Measurements from ENCODE around the gene PIGB.

DNA sequence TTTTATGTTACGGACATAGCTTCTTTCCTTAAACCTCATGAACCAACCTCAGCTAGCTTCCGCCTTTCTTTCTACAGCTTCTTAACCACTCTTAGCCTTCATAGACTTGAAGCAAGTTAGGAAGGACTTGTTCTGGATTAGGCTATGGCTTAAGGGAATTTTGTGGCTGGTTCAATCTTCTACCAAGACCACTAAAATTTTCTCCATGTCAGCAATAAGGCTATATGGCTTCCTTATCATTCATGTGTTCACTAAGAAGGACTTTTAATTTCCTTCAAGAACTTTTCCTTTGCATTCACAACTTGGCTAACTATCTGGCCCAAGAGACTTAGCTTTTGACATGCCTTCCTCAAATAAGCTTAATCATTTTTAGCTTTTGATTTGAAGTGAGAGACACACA is 64.7 kb downstream of the PIGB start:
- TF ChIP-seq, protein P1, sequence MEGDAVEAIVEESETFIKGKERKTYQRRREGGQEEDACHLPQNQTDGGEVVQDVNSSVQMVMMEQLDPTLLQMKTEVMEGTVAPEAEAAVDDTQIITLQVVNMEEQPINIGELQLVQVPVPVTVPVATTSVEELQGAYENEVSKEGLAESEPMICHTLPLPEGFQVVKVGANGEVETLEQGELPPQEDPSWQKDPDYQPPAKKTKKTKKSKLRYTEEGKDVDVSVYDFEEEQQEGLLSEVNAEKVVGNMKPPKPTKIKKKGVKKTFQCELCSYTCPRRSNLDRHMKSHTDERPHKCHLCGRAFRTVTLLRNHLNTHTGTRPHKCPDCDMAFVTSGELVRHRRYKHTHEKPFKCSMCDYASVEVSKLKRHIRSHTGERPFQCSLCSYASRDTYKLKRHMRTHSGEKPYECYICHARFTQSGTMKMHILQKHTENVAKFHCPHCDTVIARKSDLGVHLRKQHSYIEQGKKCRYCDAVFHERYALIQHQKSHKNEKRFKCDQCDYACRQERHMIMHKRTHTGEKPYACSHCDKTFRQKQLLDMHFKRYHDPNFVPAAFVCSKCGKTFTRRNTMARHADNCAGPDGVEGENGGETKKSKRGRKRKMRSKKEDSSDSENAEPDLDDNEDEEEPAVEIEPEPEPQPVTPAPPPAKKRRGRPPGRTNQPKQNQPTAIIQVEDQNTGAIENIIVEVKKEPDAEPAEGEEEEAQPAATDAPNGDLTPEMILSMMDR (conservative IDR thresholded peaks at IDR 0.05; ENCODE audit: low read length) = no peak
- TF ChIP-seq EZH2phosphoT487 (IDR thresholded peaks at IDR 0.05; ENCODE audit: borderline replicate concordance, low read depth, low read length) = no peak
